Caki2 (cell line): Measurements from ENCODE around the gene RFPL4AL1. TPM values are rescaled to one million over a fixed set of nuclear protein-coding genes. Genes with fewer than 3 reads are reported as not detected.

Source experiments
- DNase-seq: peaks from one replicate; pipeline ENCODE4 v3.0.0-alpha.2; 2015; ENCODE audit warnings: low read depth
- in situ Hi-C: cut with HindIII; loops from 2 replicates; pipeline ENCODE4 v1.10.0; 2016; ENCODE audit warnings: low sequenced_read_pairs, low pct_unique_long_range_greater_than_20kb, mixed read lengths
- total RNA-seq: library from RNA; depleted of rRNA; stranded (reverse); fragments of >200 nt; shearing (Covaris generic); gene quantifications from 2 replicates; pipeline ENCODE4 v1.2.3, GENCODE V29; 2014; ENCODE audit warnings: low replicate concordance; rRNA removed

The RFPL4AL1 gene
- total RNA-seq, 1 experiment from 2014 or later = not detected

DNA sequence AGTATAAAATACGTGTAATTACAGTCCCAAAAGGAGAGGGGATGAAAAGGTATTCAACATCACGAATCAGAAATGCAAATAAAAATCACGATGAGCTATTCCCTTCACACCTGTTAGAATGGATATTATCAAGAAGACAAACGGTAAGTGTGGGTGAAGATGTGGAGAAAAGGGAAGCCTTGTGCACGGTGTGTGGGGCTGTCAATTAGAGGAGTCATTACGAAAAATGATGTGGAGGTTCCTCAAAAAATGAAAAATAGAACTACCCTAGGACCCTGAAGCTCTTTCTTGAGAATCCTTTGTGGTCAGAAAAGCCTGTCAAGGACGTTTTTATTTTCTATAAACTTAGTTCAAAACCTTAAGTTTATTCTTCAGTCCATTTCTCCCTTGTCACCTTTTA lies 43.5 kb downstream of the RFPL4AL1 start:
- DNase-seq = no peak
- in situ Hi-C loops = no loop called here

DNA sequence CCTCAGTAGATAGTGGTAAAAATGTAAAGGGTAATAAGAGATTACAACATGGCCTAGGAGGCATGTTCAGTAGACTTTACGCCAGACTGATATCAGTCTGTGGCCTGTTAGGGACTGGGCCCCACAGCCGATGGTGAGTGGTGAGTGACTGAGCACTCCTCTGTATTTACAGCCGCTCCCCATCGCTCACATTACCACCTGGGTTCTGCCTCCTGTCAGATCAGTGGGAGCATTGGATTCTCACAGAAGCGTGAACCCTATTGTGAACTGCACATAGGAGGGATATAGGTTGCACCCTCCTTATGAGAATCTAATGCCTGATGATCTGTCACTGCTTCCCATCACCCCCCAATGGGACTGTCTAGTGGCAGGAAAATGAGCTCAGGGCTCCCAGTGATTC lies 45.0 kb downstream of the RFPL4AL1 start:
- DNase-seq = no peak
- in situ Hi-C loops = no loop called here

- in situ Hi-C loops = no loop called here
- DNase-seq = no peak
These were observed 51.1 kb downstream of the RFPL4AL1 start for GRCh38 chr19:55820037-55820436.

Other genes starting within 250 kb of the RFPL4AL1 start
- not detected in 2 replicates for gene SBK2, start 232.0 kb upstream of the RFPL4AL1 start, total RNA-seq
- 1.0 and 6.3 TPM in 2 replicates for gene SBK3, start 223.6 kb upstream of the RFPL4AL1 start, total RNA-seq
- 2.2 and 12.9 TPM in 2 replicates for gene ZNF579, start 188.3 kb upstream of the RFPL4AL1 start, total RNA-seq
- 12.3 and 13.4 TPM in 2 replicates for gene FIZ1, start 169.6 kb upstream of the RFPL4AL1 start, total RNA-seq
- gene ZNF524, start 168.8 kb upstream of the RFPL4AL1 start, total RNA-seq = 15.5 and 31.0 TPM in 2 replicates
- 0.87 and 1.7 TPM in 2 replicates for gene ZNF865, start 163.5 kb upstream of the RFPL4AL1 start, total RNA-seq
- 3.6 and 14.3 TPM in 2 replicates for gene ZNF784, start 144.6 kb upstream of the RFPL4AL1 start, total RNA-seq
- gene ZNF580, start 128.1 kb upstream of the RFPL4AL1 start, total RNA-seq = 2.3 and 12.1 TPM in 2 replicates
- 10.8 and 23.3 TPM in 2 replicates for gene ZNF581, start 125.5 kb upstream of the RFPL4AL1 start, total RNA-seq
- 7.8 and 9.3 TPM in 2 replicates for gene CCDC106, start 120.9 kb upstream of the RFPL4AL1 start, total RNA-seq
- gene U2AF2, start 114.1 kb upstream of the RFPL4AL1 start, total RNA-seq = 129 and 183 TPM in 2 replicates
- 117 and 123 TPM in 2 replicates for gene EPN1, start 93.9 kb upstream of the RFPL4AL1 start, total RNA-seq
- not detected in 2 replicates for gene NLRP9, start 30.7 kb upstream of the RFPL4AL1 start, total RNA-seq
- not detected in 2 replicates for gene RFPL4A, start 10.0 kb upstream of the RFPL4AL1 start, total RNA-seq
- gene NLRP11, start 62.9 kb downstream of the RFPL4AL1 start, total RNA-seq = 0.14 TPM in 1 of 2 replicates, not detected in the other
- gene NLRP4, start 67.4 kb downstream of the RFPL4AL1 start, total RNA-seq = not detected in 2 replicates
- not detected in 2 replicates for gene NLRP13, start 163.2 kb downstream of the RFPL4AL1 start, total RNA-seq
- not detected in 2 replicates for gene NLRP8, start 178.7 kb downstream of the RFPL4AL1 start, total RNA-seq
- gene NLRP5, start 217.7 kb downstream of the RFPL4AL1 start, total RNA-seq = not detected in 2 replicates